Adipocyte (in vitro differentiated cells): ENCODE measurements around the gene PTPN6.

ENCODE experiments used
- DNase-seq: peaks from one replicate; pipeline ENCODE4 v3.0.0-alpha.2; 2015; ENCODE audit warnings: low read depth
- H3K27me3 ChIP-seq: replicated peaks from 2 replicates; pipeline ENCODE4 v1.7.0; 2013; ENCODE audit warnings: mild to moderate bottlenecking, low read length, moderate library complexity; ENCODE audit not compliant: control insufficient read depth, insufficient read depth
- H3K36me3 ChIP-seq: 2 replicates; pipeline ENCODE4 v1.7.0; 2013; ENCODE audit warnings: low read length, mild to moderate bottlenecking, moderate library complexity; ENCODE audit not compliant: control insufficient read depth, insufficient read depth, severe bottlenecking
- H3K4me1 ChIP-seq: 2 replicates; pipeline ENCODE4 v1.7.0; 2013; ENCODE audit warnings: mild to moderate bottlenecking, low read length, moderate library complexity; ENCODE audit not compliant: control insufficient read depth, insufficient read depth
- H3K4me3 ChIP-seq: 2 replicates; pipeline ENCODE4 v1.7.0; 2013; ENCODE audit warnings: mild to moderate bottlenecking, low read length, moderate library complexity
- H3K9ac ChIP-seq: 2 replicates; pipeline ENCODE4 v1.7.0; 2013; ENCODE audit warnings: mild to moderate bottlenecking, low read length, moderate library complexity
- H3K9me3 ChIP-seq: 2 replicates; pipeline ENCODE4 v1.7.0; 2013; ENCODE audit warnings: mild to moderate bottlenecking, low read length, moderate library complexity; ENCODE audit not compliant: control insufficient read depth

PTPN6 gene

DNA sequence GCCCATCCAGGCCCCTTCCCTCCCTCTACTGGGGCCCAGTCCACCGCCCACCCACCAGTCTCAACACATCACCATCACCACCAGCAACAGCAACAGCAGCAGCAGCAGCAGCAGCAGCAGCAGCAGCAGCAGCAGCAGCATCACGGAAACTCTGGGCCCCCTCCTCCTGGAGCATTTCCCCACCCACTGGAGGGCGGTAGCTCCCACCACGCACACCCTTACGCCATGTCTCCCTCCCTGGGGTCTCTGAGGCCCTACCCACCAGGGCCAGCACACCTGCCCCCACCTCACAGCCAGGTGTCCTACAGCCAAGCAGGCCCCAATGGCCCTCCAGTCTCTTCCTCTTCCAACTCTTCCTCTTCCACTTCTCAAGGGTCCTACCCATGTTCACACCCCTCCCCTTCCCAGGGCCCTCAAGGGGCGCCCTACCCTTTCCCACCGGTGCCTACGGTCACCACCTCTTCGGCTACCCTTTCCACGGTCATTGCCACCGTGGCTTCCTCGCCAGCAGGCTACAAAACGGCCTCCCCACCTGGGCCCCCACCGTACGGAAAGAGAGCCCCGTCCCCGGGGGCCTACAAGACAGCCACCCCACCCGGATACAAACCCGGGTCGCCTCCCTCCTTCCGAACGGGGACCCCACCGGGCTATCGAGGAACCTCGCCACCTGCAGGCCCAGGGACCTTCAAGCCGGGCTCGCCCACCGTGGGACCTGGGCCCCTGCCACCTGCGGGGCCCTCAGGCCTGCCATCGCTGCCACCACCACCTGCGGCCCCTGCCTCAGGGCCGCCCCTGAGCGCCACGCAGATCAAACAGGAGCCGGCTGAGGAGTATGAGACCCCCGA, 14.3 kb upstream of the PTPN6 start:
- Histone ChIP-seq H3K27me3 (no peaks in the 10 kb centered on the region), H3K9ac (peak overlapping the region; percentile 92), H3K4me1 (peaks cover 55% of the 10 kb centered on the region), H3K4me3 (no peak overlapping the region), H3K9me3 (no peaks in the 10 kb centered on the region), H3K36me3 (peaks cover 70% of the 10 kb centered on the region)
- DNase-seq: no peak

GRCh38 chr12:6937481-6938352, 13.4 kb upstream of the PTPN6 start:
- Histone ChIP-seq H3K9me3 (no peaks in the 10 kb centered on the region), H3K4me1 (peaks cover 51% of the 10 kb centered on the region), H3K9ac (peak overlapping the region; percentile 92), H3K27me3 (no peaks in the 10 kb centered on the region), H3K36me3 (peaks cover 64% of the 10 kb centered on the region), H3K4me3 (peak overlapping the region; percentile 81)
- DNase-seq: peak; percentile 97

- H3K36me3 ChIP-seq: peaks cover 57% of the 10 kb centered on the region
- peak overlapping the region; percentile 81 for H3K4me3 ChIP-seq
- peaks cover 54% of the 10 kb centered on the region for H3K4me1 ChIP-seq
- H3K9ac ChIP-seq: peak overlapping the region; percentile 92
- no peak for DNase-seq
- H3K27me3 ChIP-seq: no peaks in the 10 kb centered on the region
- no peaks in the 10 kb centered on the region for H3K9me3 ChIP-seq
Observed at GRCh38 chr12:6938353-6939190, 12.6 kb upstream of the PTPN6 start.

DNA sequence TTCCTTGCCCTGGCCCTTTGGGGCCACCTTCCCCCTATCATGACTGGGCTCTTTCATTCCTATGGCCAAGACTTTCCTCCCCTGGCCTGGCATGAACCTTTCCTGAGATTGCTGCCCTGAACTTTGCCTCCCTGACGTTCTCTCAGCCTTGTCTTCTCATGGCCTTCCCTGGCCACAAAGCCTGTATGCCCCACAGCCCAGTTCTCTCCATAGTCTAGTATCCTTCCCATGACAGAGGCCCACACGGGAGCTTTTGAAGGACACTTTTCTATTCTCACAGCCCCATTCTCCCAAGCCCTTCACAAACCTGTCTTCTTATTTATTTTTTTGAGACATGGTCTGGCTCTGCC, 12.0 kb upstream of the PTPN6 start:
- H3K36me3 ChIP-seq: peaks cover 51% of the 10 kb centered on the region

DNA sequence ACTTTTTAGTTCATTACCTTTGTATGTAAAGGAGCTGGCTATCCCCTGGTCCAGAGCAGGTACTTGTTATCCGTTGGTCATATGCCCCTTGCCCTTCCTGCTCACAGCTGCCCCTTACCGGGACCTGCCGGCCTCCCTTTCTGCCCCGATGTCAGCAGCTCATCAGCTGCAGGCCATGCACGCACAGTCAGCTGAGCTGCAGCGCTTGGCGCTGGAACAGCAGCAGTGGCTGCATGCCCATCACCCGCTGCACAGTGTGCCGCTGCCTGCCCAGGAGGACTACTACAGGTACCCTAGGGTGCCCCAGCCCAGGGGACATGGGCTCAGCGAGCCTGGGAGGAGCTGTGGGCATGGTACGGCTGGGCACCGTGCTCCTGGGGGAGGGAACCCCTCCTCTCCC, 9.9 kb upstream of the PTPN6 start:
- no peaks in the 10 kb centered on the region for H3K27me3 ChIP-seq
- no peak overlapping the region for H3K4me3 ChIP-seq
- DNase-seq: no peak
- H3K36me3 ChIP-seq: peaks cover 30% of the 10 kb centered on the region
- H3K9me3 ChIP-seq: no peaks in the 10 kb centered on the region
- H3K4me1 ChIP-seq: peaks cover 40% of the 10 kb centered on the region
- H3K9ac ChIP-seq: peak overlapping the region; percentile 33

More for the DNA sequence above, 12.0 kb upstream of the PTPN6 start:
- no peaks in the 10 kb centered on the region for H3K9me3 ChIP-seq
- H3K27me3 ChIP-seq: no peaks in the 10 kb centered on the region
- DNase-seq: no peak
- H3K9ac ChIP-seq: peak overlapping the region; percentile 92
- peaks cover 50% of the 10 kb centered on the region for H3K4me1 ChIP-seq
- no peak overlapping the region for H3K4me3 ChIP-seq

- Histone ChIP-seq H3K4me3 (no peak overlapping the region), H3K4me1 (peaks cover 38% of the 10 kb centered on the region), H3K27me3 (no peaks in the 10 kb centered on the region), H3K9me3 (no peaks in the 10 kb centered on the region), H3K9ac (peak overlapping the region; percentile 33), H3K36me3 (peaks cover 25% of the 10 kb centered on the region)
- no peak for DNase-seq
Observed at GRCh38 chr12:6941782-6942181, 9.4 kb upstream of the PTPN6 start.

- Histone ChIP-seq H3K4me1 (peaks cover 33% of the 10 kb centered on the region), H3K4me3 (no peak overlapping the region), H3K27me3 (no peaks in the 10 kb centered on the region), H3K36me3 (peaks cover 23% of the 10 kb centered on the region), H3K9ac (peak overlapping the region; percentile 94), H3K9me3 (no peaks in the 10 kb centered on the region)
- no peak for DNase-seq
Observed at GRCh38 chr12:6942331-6942665, 8.9 kb upstream of the PTPN6 start.

DNA sequence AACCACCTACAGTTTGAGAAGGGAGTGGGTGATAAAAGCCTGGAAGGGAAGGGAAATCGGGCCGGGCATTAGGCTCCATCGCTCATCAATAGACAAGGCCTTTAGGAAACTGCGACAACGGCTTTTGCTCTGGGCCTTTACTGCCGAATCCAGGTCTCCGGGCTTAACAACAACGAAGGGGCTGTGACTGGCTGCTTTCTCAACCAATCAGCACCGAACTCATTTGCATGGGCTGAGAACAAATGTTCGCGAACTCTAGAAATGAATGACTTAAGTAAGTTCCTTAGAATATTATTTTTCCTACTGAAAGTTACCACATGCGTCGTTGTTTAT, 7.8 kb upstream of the PTPN6 start:
- Histone ChIP-seq H3K4me3 (peak overlapping the region; percentile 86), H3K27me3 (no peaks in the 10 kb centered on the region), H3K36me3 (peaks cover 23% of the 10 kb centered on the region), H3K9ac (peak overlapping the region; percentile 94), H3K4me1 (peaks cover 27% of the 10 kb centered on the region), H3K9me3 (no peaks in the 10 kb centered on the region)
- DNase-seq: peak; percentile 95

- Histone ChIP-seq H3K27me3 (no peaks in the 10 kb centered on the region), H3K4me1 (peaks cover 26% of the 10 kb centered on the region), H3K36me3 (peaks cover 23% of the 10 kb centered on the region), H3K9me3 (no peaks in the 10 kb centered on the region), H3K4me3 (peak within 1 kb of the TSS; percentile 86), H3K9ac (peak within 1 kb of the TSS; percentile 94)
- DNase-seq: peak; percentile 78
Observed at GRCh38 chr12:6943722-6944380, 7.3 kb upstream of the PTPN6 start, which contains the start of the genes C12orf57 and RNU7-1. Gene C12orf57, plus strand, starts transcription at chr12:6944022. Its CDS starts 100 bp downstream, at chr12:6944122. Gene RNU7-1, plus strand, starts transcription at chr12:6943816.

GRCh38 chr12:6944381-6945186, 6.6 kb upstream of the PTPN6 start:
- peak; percentile 98 for DNase-seq
- Histone ChIP-seq H3K9ac (peak overlapping the region; percentile 94), H3K9me3 (no peaks in the 10 kb centered on the region), H3K4me1 (peaks cover 21% of the 10 kb centered on the region), H3K4me3 (peak overlapping the region; percentile 86), H3K36me3 (peaks cover 18% of the 10 kb centered on the region), H3K27me3 (no peaks in the 10 kb centered on the region)
